Liver (tissue), 9 donors: Measurements from ENCODE around the gene CLEC4C. TPM values are rescaled to one million over a fixed set of nuclear protein-coding genes. Genes with fewer than 3 reads are reported as not detected.

Source experiments
- DNase-seq: peaks from one replicate; pipeline ENCODE4 v3.0.0-alpha.2; 2017; ENCODE audit warnings: low spot score
- H3K27ac ChIP-seq, 2 donors: one replicate each; pipeline ENCODE4 v1.7.0; 2013; ENCODE audit warnings: inconsistent platforms in 2 of 2, low read length in 2 of 2, control low read depth in 1 of 2, low read depth in 1 of 2, mild to moderate bottlenecking in 1 of 2
- H3K27me3 ChIP-seq, 4 donors: one replicate each; pipeline versions ENCODE4 v1.6.1 to v1.7.0; 2013; ENCODE audit warnings: low read length in 3 of 4, inconsistent platforms in 1 of 4, mild to moderate bottlenecking in 1 of 4, moderate library complexity in 1 of 4; ENCODE audit not compliant: control insufficient read depth in 4 of 4, insufficient read depth in 4 of 4
- H3K36me3 ChIP-seq, 4 donors: one replicate each; pipeline versions ENCODE4 v1.6.1 to v1.7.0; 2013; ENCODE audit warnings: low read length in 3 of 4, mild to moderate bottlenecking in 3 of 4, low read depth in 1 of 4, moderate library complexity in 1 of 4; ENCODE audit not compliant: control insufficient read depth in 4 of 4, insufficient read depth in 3 of 4
- H3K4me1 ChIP-seq, 4 donors: one replicate each; pipeline versions ENCODE4 v1.6.1 to v1.7.0; 2013; ENCODE audit warnings: low read length in 3 of 4, mild to moderate bottlenecking in 3 of 4, moderate library complexity in 1 of 4; ENCODE audit not compliant: control insufficient read depth in 4 of 4, insufficient read depth in 4 of 4
- H3K4me3 ChIP-seq, 3 donors: one replicate each; pipeline versions ENCODE4 v1.6.1 to v1.7.0; 2013; ENCODE audit warnings: low read length in 3 of 3, control low read depth in 1 of 3, low read depth in 1 of 3, mild to moderate bottlenecking in 1 of 3
- H3K9ac ChIP-seq, 2 donors: one replicate each; pipeline ENCODE4 v1.7.0; 2013; ENCODE audit warnings: low read length in 2 of 2, mild to moderate bottlenecking in 2 of 2, moderate library complexity in 2 of 2, control low read depth in 1 of 2, low read depth in 1 of 2
- H3K9me3 ChIP-seq, 4 donors: one replicate each; pipeline versions ENCODE4 v1.6.1 to v1.7.0; 2013; ENCODE audit warnings: low read length in 3 of 4; ENCODE audit not compliant: control insufficient read depth in 4 of 4
- FOXA1 ChIP-seq: IDR thresholded peaks from 2 replicates; pipeline ENCODE4 v1.6.1; 2016; ENCODE audit warnings: antibody characterized with exemption
- FOXA2 ChIP-seq: IDR thresholded peaks from 2 replicates; pipeline ENCODE4 v1.6.1; 2016; ENCODE audit warnings: antibody characterized with exemption
- GABPA ChIP-seq, 2 donors: IDR thresholded peaks in 1 of 2; conservative IDR thresholded peaks in 1 of 2; 2 replicates each; pipeline ENCODE4 v1.6.1; 2016; ENCODE audit warnings: antibody characterized with exemption in 2 of 2, mild to moderate bottlenecking in 1 of 2, moderate library complexity in 1 of 2
- HNF4A ChIP-seq, 2 donors: conservative IDR thresholded peaks; 2 replicates each; pipeline ENCODE4 v1.6.1; 2016; ENCODE audit warnings: antibody characterized with exemption in 2 of 2, mild to moderate bottlenecking in 2 of 2
- HNF4G ChIP-seq: IDR thresholded peaks from 2 replicates; pipeline ENCODE4 v1.6.1; 2016; ENCODE audit warnings: antibody characterized with exemption
- JUND ChIP-seq, 2 donors: IDR thresholded peaks; 2 replicates each; pipeline ENCODE4 v1.6.1; 2016; ENCODE audit warnings: antibody characterized with exemption in 2 of 2
- NR2F2 ChIP-seq: IDR thresholded peaks from 2 replicates; pipeline ENCODE4 v1.6.1; 2016; ENCODE audit warnings: antibody characterized with exemption
- RAD21 ChIP-seq, 2 donors: IDR thresholded peaks; 2 replicates each; pipeline ENCODE4 v1.6.1; 2016; ENCODE audit warnings: antibody characterized with exemption in 2 of 2, mild to moderate bottlenecking in 2 of 2
- REST ChIP-seq: IDR thresholded peaks from 2 replicates; pipeline ENCODE4 v1.6.1; 2016; ENCODE audit warnings: antibody characterized with exemption, mild to moderate bottlenecking
- RXRA ChIP-seq, 2 donors: IDR thresholded peaks; 2 replicates each; pipeline ENCODE4 v1.6.1; 2017 to 2018; ENCODE audit warnings: antibody characterized with exemption in 2 of 2, mild to moderate bottlenecking in 1 of 2
- SP1 ChIP-seq: IDR thresholded peaks from 2 replicates; pipeline ENCODE4 v1.6.1; 2018; ENCODE audit warnings: antibody characterized with exemption, mild to moderate bottlenecking
- YY1 ChIP-seq: IDR thresholded peaks from 2 replicates; pipeline ENCODE4 v1.6.1; 2016; ENCODE audit warnings: antibody characterized with exemption, mild to moderate bottlenecking
- ZBTB33 ChIP-seq: IDR thresholded peaks from 2 replicates; pipeline ENCODE4 v1.6.1; 2016; ENCODE audit warnings: antibody characterized with exemption
- WGBS: extraction: QIAGEN DNeasy Blood & Tissue Kit; methylation state at CpG from one replicate; pipeline ENCODE4 v1.1.7; 2013; 5-methylcytosine and 5-hydroxymethylcytosine counted together
- polyA plus RNA-seq, 2 donors: library from polyadenylated mRNA; stranded (reverse) in 1 of 2; unstranded in 1 of 2; fragments of 200-250 nt in 1 of 2; fragments of >200 nt in 1 of 2; fragmentation: Nextera tagmentation in 1 of 2; extraction: Ambion mirVana in 1 of 2; gene quantifications; one replicate each; pipeline versions ENCODE4 v1.2.1 to v1.2.3, GENCODE V29; 2013 to 2015
- total RNA-seq, 2 donors: library from RNA; depleted of rRNA; stranded (reverse); fragments of >200 nt; gene quantifications; one replicate each; pipeline ENCODE4 v1.2.3, GENCODE V29; 2014
- TF ChIP-seq, protein P1 (sequence below): IDR thresholded peaks from 2 replicates; pipeline ENCODE4 v1.6.1; 2016; ENCODE audit warnings: antibody characterized with exemption
- donor health status: healthy.
- donor health status: healthy.
- donor health status: healthy.
- donor health status: healthy.
- donor health status: healthy.

CLEC4C gene
- total and polyA plus RNA-seq, 4 donors: 0.33 TPM; not detected in 3

GRCh38 chr12:7719946-7720730 is 27.0 kb downstream of the CLEC4C start:
- no peak for DNase-seq
- Histone ChIP-seq H3K4me3 (no peak overlapping the region), H3K4me1 (no peaks in the 10 kb centered on the region), H3K27ac (no peak overlapping the region), H3K36me3 (no peaks in the 10 kb centered on the region), H3K27me3 (no peaks in the 10 kb centered on the region), H3K9ac (no peak overlapping the region), H3K9me3 (no peaks in the 10 kb centered on the region)
- no peak for TF ChIP-seq RXRA (IDR thresholded peaks at IDR 0.05)
- no peak for TF ChIP-seq REST
- TF ChIP-seq HNF4G: no peak
- TF ChIP-seq FOXA2: no peak
- no peak for TF ChIP-seq ZBTB33
- no peak for TF ChIP-seq RAD21 (IDR thresholded peaks at IDR 0.05)
- TF ChIP-seq NR2F2: no peak
- no peak for TF ChIP-seq FOXA1
- no peak for TF ChIP-seq YY1
- no peak for TF ChIP-seq HNF4A (conservative IDR thresholded peaks at IDR 0.05)
- TF ChIP-seq, protein P1, sequence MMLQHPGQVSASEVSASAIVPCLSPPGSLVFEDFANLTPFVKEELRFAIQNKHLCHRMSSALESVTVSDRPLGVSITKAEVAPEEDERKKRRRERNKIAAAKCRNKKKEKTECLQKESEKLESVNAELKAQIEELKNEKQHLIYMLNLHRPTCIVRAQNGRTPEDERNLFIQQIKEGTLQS: no peak
- no peak for TF ChIP-seq GABPA (IDR thresholded peaks at IDR 0.05 in 1 of 2, conservative IDR thresholded peaks at IDR 0.05 in 1 of 2)
- no peak for TF ChIP-seq SP1
- TF ChIP-seq JUND (IDR thresholded peaks at IDR 0.05): no peak
- 63% methylated on average over 15 of the region's 15 CpGs for WGBS

DNA sequence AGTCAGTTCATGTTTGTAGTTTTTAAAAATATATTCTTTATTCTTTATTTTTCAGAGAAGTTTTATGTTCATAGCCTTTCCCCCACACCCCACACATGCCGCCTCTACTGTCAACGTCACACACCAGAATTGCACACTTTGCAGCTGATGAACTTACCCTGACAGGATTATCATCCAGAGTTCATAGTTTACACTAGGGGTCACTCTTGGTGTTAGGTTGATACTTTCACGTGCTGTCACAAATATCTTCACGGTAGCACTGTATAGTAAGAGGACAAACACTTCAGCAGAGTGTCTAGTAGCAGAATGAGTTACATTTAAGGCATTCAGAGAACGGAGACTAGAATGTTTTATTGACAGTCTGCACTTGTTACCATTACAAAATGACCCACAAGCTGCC is 30.8 kb downstream of the CLEC4C start:
- no peaks in the 10 kb centered on the region for H3K4me1 ChIP-seq
- 6% methylated on average over 5 of the region's 5 CpGs for WGBS
- no peak overlapping the region for H3K27ac ChIP-seq
- H3K9me3 ChIP-seq: no peaks in the 10 kb centered on the region
- no peak overlapping the region for H3K9ac ChIP-seq
- H3K36me3 ChIP-seq: no peaks in the 10 kb centered on the region
- DNase-seq: no peak
- no peaks in the 10 kb centered on the region for H3K27me3 ChIP-seq
- TF ChIP-seq YY1: no peak
- peak; percentile 18 to 26 for TF ChIP-seq RAD21 (IDR thresholded peaks at IDR 0.05)
- H3K4me3 ChIP-seq: no peak overlapping the region
